DOHH2 (cell line): ENCODE results near the gene TET1.
"Not testable (repeated sequence)": the region's sequence is repeated elsewhere in the genome, so short reads cannot be mapped to it uniquely, and the experiment has no call there.

ENCODE experiments used
- H3F3A ChIP-seq: fragments of 200-600 bp; sonication (generic), shearing (Covaris generic); 2 replicates; pipeline ENCODE4 v1.6.0; 2016; ENCODE audit warnings: antibody characterized with exemption, mild to moderate bottlenecking; ENCODE audit not compliant: control insufficient read depth, insufficient read depth
- H3K27ac ChIP-seq: fragments of 200-600 bp; sonication (generic); 2 replicates; pipeline ENCODE4 v1.5.1; 2014; ENCODE audit warnings: low read depth, mild to moderate bottlenecking, low read length, moderate library complexity
- H3K27me3 ChIP-seq: fragments of 200-600 bp; sonication (generic); 2 replicates; pipeline ENCODE4 v1.6.1; 2014; ENCODE audit warnings: mild to moderate bottlenecking, low read length, mixed read lengths; ENCODE audit not compliant: control insufficient read depth
- H3K36me3 ChIP-seq: fragments of 200-600 bp; sonication (generic); 2 replicates; pipeline ENCODE4 v1.6.1; 2014; ENCODE audit warnings: mild to moderate bottlenecking, low read length, moderate library complexity, mixed read lengths; ENCODE audit not compliant: control insufficient read depth
- H3K4me1 ChIP-seq: fragments of 200-600 bp; sonication (generic); 2 replicates; pipeline ENCODE4 v1.6.1; 2014; ENCODE audit warnings: mild to moderate bottlenecking, low read length, mixed read lengths; ENCODE audit not compliant: control insufficient read depth
- H3K4me2 ChIP-seq: fragments of 200-600 bp; sonication (generic); 2 replicates; pipeline ENCODE4 v1.6.0; 2014; ENCODE audit warnings: mild to moderate bottlenecking, low read length, moderate library complexity
- H3K4me3 ChIP-seq: fragments of 200-600 bp; sonication (generic); 2 replicates; pipeline ENCODE4 v1.5.1; 2014; ENCODE audit warnings: mild to moderate bottlenecking, low read length, mixed read lengths
- H3K79me2 ChIP-seq: fragments of 200-600 bp; sonication (generic); 2 replicates; pipeline ENCODE4 v1.6.1; 2014; ENCODE audit warnings: mild to moderate bottlenecking, low read length, mixed read lengths; ENCODE audit not compliant: control insufficient read depth
- H3K9me2 ChIP-seq: fragments of 200-600 bp; sonication (generic); replicated peaks from 2 replicates; pipeline ENCODE4 v1.6.1; 2014; ENCODE audit warnings: mild to moderate bottlenecking, low read length, mixed read lengths; ENCODE audit not compliant: control insufficient read depth
- H3K9me3 ChIP-seq: fragments of 200-600 bp; sonication (generic); 2 replicates; pipeline ENCODE4 v1.6.1; 2014; ENCODE audit warnings: antibody characterized with exemption, low read length, mixed read lengths; ENCODE audit not compliant: control insufficient read depth, insufficient read depth
- H4K20me1 ChIP-seq: fragments of 200-600 bp; sonication (generic); 2 replicates; pipeline ENCODE4 v1.6.0; 2014; ENCODE audit warnings: low read depth, mild to moderate bottlenecking, antibody characterized with exemption, low read length, moderate library complexity; ENCODE audit not compliant: control insufficient read depth, insufficient read depth
- EZH2phosphoT487 ChIP-seq: fragments of 200-600 bp; sonication (generic); IDR thresholded peaks from 2 replicates; pipeline ENCODE4 v1.6.1; 2017; ENCODE audit warnings: borderline replicate concordance, mild to moderate bottlenecking, antibody characterized with exemption, low read length, moderate library complexity, mixed read lengths
- TF ChIP-seq, protein P1 (sequence below): fragments of 200-600 bp; sonication (generic); IDR thresholded peaks from one replicate; pipeline ENCODE4 v1.5.1; 2014; ENCODE audit warnings: antibody characterized with exemption, mild to moderate bottlenecking, low read depth, low read length; ENCODE audit not compliant: poor library complexity, severe bottlenecking

TET1 gene

DNA sequence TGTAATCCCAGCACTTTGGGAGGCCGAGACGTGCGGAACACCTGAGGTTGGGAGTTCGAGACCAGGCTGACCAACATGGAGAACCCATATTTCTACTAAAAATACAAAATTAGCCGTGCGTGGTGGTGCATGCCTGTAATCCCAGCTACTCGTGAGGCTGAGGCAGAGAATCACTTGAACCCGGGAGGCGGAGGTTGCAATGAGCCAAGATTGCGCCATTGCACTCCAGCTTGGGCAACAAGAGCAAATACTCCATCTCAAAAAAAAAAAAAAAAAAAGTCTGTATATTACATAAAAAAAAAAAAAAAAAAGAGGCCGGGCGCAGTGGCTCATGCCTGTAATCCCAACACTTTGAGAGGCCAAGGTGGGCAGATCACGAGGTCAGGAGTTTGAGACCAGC, 152.9 kb downstream of the TET1 start:
- not testable (repeated sequence) for H4K20me1 ChIP-seq, H3F3A ChIP-seq, H3K79me2 ChIP-seq, H3K9me2 ChIP-seq, H3K4me3 ChIP-seq, H3K4me1 ChIP-seq, H3K36me3 ChIP-seq, H3K4me2 ChIP-seq, H3K9me3 ChIP-seq, H3K27ac ChIP-seq, H3K27me3 ChIP-seq

DNA sequence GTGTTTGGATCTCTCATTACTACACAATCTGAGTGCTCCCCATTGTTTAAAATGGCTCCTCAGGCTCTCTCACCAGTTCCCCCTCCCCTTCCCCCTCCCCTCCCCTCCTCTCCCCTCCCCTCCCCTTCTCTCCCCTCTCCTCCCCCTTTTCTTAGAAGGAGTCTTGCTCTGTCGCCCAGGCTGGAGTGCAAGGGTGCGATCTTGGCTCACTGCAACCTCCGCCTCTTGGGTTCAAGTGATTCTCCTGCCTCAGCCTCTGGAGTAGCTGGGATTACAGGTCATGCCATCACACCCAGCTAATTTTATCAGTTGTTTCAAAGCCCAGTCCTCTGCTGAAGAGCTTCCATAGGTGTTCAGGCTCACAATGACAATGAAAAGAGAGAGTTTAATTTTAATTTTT, 157.3 kb downstream of the TET1 start:
- Histone ChIP-seq H3K9me3 (no peaks in the 10 kb centered on the region), H3K4me2 (no peak overlapping the region), H3K36me3 (peaks cover 13% of the 10 kb centered on the region), H3K27me3 (no peaks in the 10 kb centered on the region), H3K27ac (no peak overlapping the region), H3K4me1 (peaks cover 8% of the 10 kb centered on the region), H4K20me1 (no peaks in the 10 kb centered on the region), H3F3A (no peaks in the 10 kb centered on the region), H3K79me2 (peaks cover 14% of the 10 kb centered on the region), H3K9me2 (no peaks in the 10 kb centered on the region), H3K4me3 (no peak overlapping the region)
- TF ChIP-seq EZH2phosphoT487, result no peak
- TF ChIP-seq, protein P1, sequence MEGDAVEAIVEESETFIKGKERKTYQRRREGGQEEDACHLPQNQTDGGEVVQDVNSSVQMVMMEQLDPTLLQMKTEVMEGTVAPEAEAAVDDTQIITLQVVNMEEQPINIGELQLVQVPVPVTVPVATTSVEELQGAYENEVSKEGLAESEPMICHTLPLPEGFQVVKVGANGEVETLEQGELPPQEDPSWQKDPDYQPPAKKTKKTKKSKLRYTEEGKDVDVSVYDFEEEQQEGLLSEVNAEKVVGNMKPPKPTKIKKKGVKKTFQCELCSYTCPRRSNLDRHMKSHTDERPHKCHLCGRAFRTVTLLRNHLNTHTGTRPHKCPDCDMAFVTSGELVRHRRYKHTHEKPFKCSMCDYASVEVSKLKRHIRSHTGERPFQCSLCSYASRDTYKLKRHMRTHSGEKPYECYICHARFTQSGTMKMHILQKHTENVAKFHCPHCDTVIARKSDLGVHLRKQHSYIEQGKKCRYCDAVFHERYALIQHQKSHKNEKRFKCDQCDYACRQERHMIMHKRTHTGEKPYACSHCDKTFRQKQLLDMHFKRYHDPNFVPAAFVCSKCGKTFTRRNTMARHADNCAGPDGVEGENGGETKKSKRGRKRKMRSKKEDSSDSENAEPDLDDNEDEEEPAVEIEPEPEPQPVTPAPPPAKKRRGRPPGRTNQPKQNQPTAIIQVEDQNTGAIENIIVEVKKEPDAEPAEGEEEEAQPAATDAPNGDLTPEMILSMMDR, result no peak

DNA sequence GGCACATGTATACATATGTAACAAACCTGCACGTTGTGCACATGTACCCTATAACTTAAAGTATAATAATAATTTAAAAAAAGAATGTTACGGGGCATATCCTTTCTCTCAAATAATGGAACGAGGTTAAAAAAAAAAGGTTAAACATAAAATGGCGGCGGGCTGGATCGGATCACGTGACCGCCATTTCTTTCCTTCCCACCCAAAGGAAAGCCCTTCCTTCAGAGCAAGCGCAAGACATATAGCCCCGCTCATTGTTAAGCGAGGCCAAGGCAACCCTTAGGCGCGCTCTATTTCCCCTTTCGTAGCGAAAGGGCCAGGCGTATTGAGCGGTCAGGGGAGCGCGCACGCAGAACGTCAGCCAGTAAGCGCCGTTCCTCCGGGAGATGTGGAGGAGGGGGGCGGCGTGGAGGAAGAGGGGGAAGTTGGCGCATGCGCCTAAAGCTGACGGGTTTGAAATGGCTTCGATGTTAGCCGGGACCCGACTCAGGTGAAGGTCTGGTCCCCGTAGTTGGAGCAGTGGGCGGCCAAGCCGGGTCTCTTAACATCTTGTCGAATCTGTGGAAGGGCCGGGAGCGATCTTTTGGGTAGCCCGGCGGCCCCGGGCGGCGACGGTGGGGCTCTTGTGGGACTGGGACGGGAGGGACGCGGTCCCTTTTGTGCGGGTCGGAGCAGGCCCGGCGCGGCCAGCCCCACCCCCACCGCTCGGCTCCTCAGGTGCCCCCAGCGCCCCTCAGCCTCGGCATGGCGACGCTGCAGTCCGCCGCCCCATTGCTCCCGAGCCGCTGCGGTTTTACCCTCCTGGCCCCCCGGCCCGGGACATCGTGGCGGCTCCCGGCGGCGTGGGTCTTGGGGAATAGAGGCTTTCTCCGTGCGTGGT, 160.9 kb downstream of the TET1 start, which contains the start of gene CCAR1:
CCAR1 (plus strand) TSS at position 447 of the 880 bp plus-strand sequence. CDS start 1,266 bp downstream, outside the sequence.
- TF ChIP-seq, protein P1, result no peak
- TF ChIP-seq EZH2phosphoT487, result no peak

DNA sequence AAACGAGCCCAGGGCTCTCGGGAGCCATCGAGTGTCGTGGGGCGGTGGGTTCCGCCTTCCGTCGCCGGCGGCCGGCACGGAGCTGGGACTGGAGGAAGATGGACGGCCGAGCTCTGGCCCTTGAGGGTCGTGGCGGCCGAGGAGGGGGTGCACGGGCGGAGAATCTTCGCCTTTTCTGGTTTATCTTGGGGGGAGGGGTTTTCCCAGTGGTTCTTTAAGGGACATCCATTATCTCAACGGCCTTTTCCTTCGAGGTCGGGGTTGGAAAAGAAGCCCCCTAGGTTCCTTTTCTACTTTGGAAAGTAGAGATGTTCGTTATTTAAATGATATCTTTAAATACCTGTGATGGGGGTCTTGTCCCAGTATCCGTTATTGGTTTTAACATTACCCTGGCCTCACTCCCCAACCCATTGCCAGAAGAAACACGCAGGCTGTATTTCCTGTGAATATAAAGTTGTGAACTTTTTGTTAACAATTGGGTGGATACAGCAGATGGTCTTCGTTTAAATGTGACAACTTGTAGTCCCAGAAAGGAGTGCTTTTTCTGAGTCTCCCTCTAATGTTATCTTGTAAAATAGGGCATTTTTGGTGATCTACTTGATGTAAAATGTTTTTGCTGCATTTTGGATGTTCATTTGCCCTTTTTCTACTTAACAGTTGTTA, 161.7 kb downstream of the TET1 start:
- H3K36me3 ChIP-seq, result peaks cover 47% of the 10 kb centered on the region
- peak overlapping the region; percentile 47 for H3K27ac ChIP-seq
- no peaks in the 10 kb centered on the region for H3K9me2 ChIP-seq
- H3F3A ChIP-seq, result no peaks in the 10 kb centered on the region
- no peak for TF ChIP-seq EZH2phosphoT487
- TF ChIP-seq, protein P1, result no peak
- no peaks in the 10 kb centered on the region for H4K20me1 ChIP-seq
- H3K9me3 ChIP-seq, result no peaks in the 10 kb centered on the region
- H3K4me1 ChIP-seq, result peaks cover 11% of the 10 kb centered on the region
- peak overlapping the region; percentile 88 for H3K4me2 ChIP-seq
- H3K27me3 ChIP-seq, result no peaks in the 10 kb centered on the region
- peaks cover 54% of the 10 kb centered on the region for H3K79me2 ChIP-seq
- H3K4me3 ChIP-seq, result peak overlapping the region; percentile 88

More for the DNA sequence above, 160.9 kb downstream of the TET1 start, which contains the start of gene CCAR1:
- Histone ChIP-seq H3K4me3 (peak within 1 kb of the TSS; percentile 88), H3K36me3 (peaks cover 41% of the 10 kb centered on the region), H3K79me2 (peaks cover 48% of the 10 kb centered on the region), H4K20me1 (no peaks in the 10 kb centered on the region), H3K9me3 (no peaks in the 10 kb centered on the region), H3K4me1 (peaks cover 11% of the 10 kb centered on the region), H3K27ac (peak within 1 kb of the TSS; percentile 47), H3K9me2 (no peaks in the 10 kb centered on the region), H3F3A (no peaks in the 10 kb centered on the region), H3K4me2 (peak within 1 kb of the TSS; percentile 88), H3K27me3 (no peaks in the 10 kb centered on the region)
